RWPE2 (cell line): ENCODE measurements around the gene UHMK1.

Experiments used
- ATAC-seq: fragments of 200-7000 bp; cut with Tn5 transposase; 3 replicates; pipeline ENCODE4 v1.9.1; 2021; ENCODE audit warnings: low read depth
- DNase-seq: peaks from one replicate; pipeline ENCODE4 v3.0.0-alpha.2; 2020; ENCODE audit warnings: low spot score
- H3K27ac ChIP-seq: fragments of 450-650 bp; 2 replicates; pipeline ENCODE4 v1.5.1; 2017; ENCODE audit warnings: mild to moderate bottlenecking; ENCODE audit not compliant: poor library complexity, severe bottlenecking
- H3K27me3 ChIP-seq: fragments of 250-450 bp; sonication (Bioruptor Pico); 2 replicates; pipeline ENCODE4 v1.5.1; 2021; ENCODE audit warnings: mild to moderate bottlenecking, moderate library complexity; ENCODE audit not compliant: insufficient read depth, poor library complexity, severe bottlenecking
- H3K36me3 ChIP-seq: fragments of 250-450 bp; sonication (Bioruptor Pico); 2 replicates; pipeline ENCODE4 v1.5.1; 2020; ENCODE audit warnings: low read depth, mild to moderate bottlenecking, moderate library complexity
- H3K4me1 ChIP-seq: fragments of 250-450 bp; sonication (Bioruptor Pico); 2 replicates; pipeline ENCODE4 v1.5.1; 2021; ENCODE audit warnings: mild to moderate bottlenecking, moderate library complexity; ENCODE audit not compliant: insufficient read depth, poor library complexity, severe bottlenecking
- H3K4me3 ChIP-seq: fragments of 250-450 bp; sonication (Bioruptor Pico); 2 replicates; pipeline ENCODE4 v1.5.1; 2021; ENCODE audit warnings: mild to moderate bottlenecking, moderate library complexity; ENCODE audit not compliant: severe bottlenecking
- H3K9me3 ChIP-seq: fragments of 250-450 bp; sonication (Bioruptor Pico); 2 replicates; pipeline ENCODE4 v1.5.1; 2021; ENCODE audit warnings: mild to moderate bottlenecking, moderate library complexity; ENCODE audit not compliant: severe bottlenecking
- TF ChIP-seq, protein P1 (sequence below): fragments of 450-650 bp; IDR thresholded peaks from one replicate; pipeline ENCODE4 v1.5.1; 2017; ENCODE audit warnings: mild to moderate bottlenecking, moderate library complexity; ENCODE audit not compliant: poor library complexity, severe bottlenecking

The UHMK1 gene

GRCh38 chr1:162562470-162562828, 64.8 kb downstream of the UHMK1 start:
- TF ChIP-seq, protein P1, sequence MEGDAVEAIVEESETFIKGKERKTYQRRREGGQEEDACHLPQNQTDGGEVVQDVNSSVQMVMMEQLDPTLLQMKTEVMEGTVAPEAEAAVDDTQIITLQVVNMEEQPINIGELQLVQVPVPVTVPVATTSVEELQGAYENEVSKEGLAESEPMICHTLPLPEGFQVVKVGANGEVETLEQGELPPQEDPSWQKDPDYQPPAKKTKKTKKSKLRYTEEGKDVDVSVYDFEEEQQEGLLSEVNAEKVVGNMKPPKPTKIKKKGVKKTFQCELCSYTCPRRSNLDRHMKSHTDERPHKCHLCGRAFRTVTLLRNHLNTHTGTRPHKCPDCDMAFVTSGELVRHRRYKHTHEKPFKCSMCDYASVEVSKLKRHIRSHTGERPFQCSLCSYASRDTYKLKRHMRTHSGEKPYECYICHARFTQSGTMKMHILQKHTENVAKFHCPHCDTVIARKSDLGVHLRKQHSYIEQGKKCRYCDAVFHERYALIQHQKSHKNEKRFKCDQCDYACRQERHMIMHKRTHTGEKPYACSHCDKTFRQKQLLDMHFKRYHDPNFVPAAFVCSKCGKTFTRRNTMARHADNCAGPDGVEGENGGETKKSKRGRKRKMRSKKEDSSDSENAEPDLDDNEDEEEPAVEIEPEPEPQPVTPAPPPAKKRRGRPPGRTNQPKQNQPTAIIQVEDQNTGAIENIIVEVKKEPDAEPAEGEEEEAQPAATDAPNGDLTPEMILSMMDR: no peak
- Histone ChIP-seq H3K4me1 (peaks cover 32% of the 10 kb centered on the region), H3K27ac (peak overlapping the region; percentile 81), H3K36me3 (peaks cover 26% of the 10 kb centered on the region), H3K4me3 (peak overlapping the region; percentile 70), H3K27me3 (no peaks in the 10 kb centered on the region), H3K9me3 (no peaks in the 10 kb centered on the region)
- DNase-seq (no peak), ATAC-seq (peak; percentile 32)

- no peak for ATAC-seq
These were observed 67.2 kb downstream of the UHMK1 start for GRCh38 chr1:162564762-162565218.

GRCh38 chr1:162565460-162565859, 67.8 kb downstream of the UHMK1 start:
- ATAC-seq (no peak), DNase-seq (no peak)
- peaks cover 28% of the 10 kb centered on the region for H3K4me1 ChIP-seq

More at GRCh38 chr1:162564762-162565218, 67.2 kb downstream of the UHMK1 start:
- H3K4me1 ChIP-seq: peaks cover 32% of the 10 kb centered on the region
- H3K9me3 ChIP-seq: no peaks in the 10 kb centered on the region
- TF ChIP-seq, protein P1: no peak
- DNase-seq: no peak
- H3K27ac ChIP-seq: no peak overlapping the region
- H3K27me3 ChIP-seq: no peaks in the 10 kb centered on the region
- peaks cover 49% of the 10 kb centered on the region for H3K36me3 ChIP-seq
- no peak overlapping the region for H3K4me3 ChIP-seq

GRCh38 chr1:162566870-162567269, 69.3 kb downstream of the UHMK1 start:
- Histone ChIP-seq H3K4me1 (peaks cover 30% of the 10 kb centered on the region), H3K4me3 (no peak overlapping the region), H3K9me3 (no peaks in the 10 kb centered on the region), H3K27me3 (no peaks in the 10 kb centered on the region), H3K27ac (no peak overlapping the region), H3K36me3 (peaks cover 65% of the 10 kb centered on the region)
- DNase-seq: no peak
- ATAC-seq: no peak
- TF ChIP-seq, protein P1: no peak

More at GRCh38 chr1:162565460-162565859, 67.8 kb downstream of the UHMK1 start:
- TF ChIP-seq, protein P1: no peak
- no peaks in the 10 kb centered on the region for H3K27me3 ChIP-seq
- no peaks in the 10 kb centered on the region for H3K9me3 ChIP-seq
- H3K4me3 ChIP-seq: no peak overlapping the region
- no peak overlapping the region for H3K27ac ChIP-seq
- H3K36me3 ChIP-seq: peaks cover 56% of the 10 kb centered on the region

GRCh38 chr1:162568802-162569201, 71.2 kb downstream of the UHMK1 start:
- Histone ChIP-seq H3K27me3 (no peaks in the 10 kb centered on the region), H3K9me3 (no peaks in the 10 kb centered on the region), H3K4me3 (no peak overlapping the region), H3K4me1 (peaks cover 21% of the 10 kb centered on the region), H3K36me3 (peaks cover 82% of the 10 kb centered on the region), H3K27ac (peak overlapping the region; percentile 14)
- TF ChIP-seq, protein P1: no peak
- ATAC-seq (no peak), DNase-seq (no peak)
